ENCODE data around the gene STAMBPL1.
A peak's percentile ranks its signal among the peaks of the same experiment; 100 is the strongest.

STAMBPL1 gene

GRCh38 chr10:88946200-88946599, 66.2 kb downstream of the STAMBPL1 start:
- Histone ChIP-seq H3K4me3 (peak overlapping the region; percentile 50), H3K27ac (peak overlapping the region; percentile 34 to 56)
- DNase-seq (ENCODE audit: low spot score) = no peak
- no peak for TF ChIP-seq CTCF (IDR thresholded peaks at IDR 0.05)

GRCh38 chr10:88946965-88947590, 67.0 kb downstream of the STAMBPL1 start:
- Histone ChIP-seq H3K4me3 (peak overlapping the region; percentile 79), H3K27ac (peak overlapping the region; percentile 76 to 92)
- no peak for DNase-seq (ENCODE audit: low spot score)
- no peak for TF ChIP-seq CTCF (IDR thresholded peaks at IDR 0.05)

GRCh38 chr10:88949051-88949450, 69.0 kb downstream of the STAMBPL1 start:
- no peak for TF ChIP-seq CTCF (IDR thresholded peaks at IDR 0.05)
- DNase-seq (ENCODE audit: low spot score) = no peak
- H3K27ac ChIP-seq = peak overlapping the region; percentile 76 to 92
- peak overlapping the region; percentile 79 for H3K4me3 ChIP-seq

- peak overlapping the region; percentile 92 to 93 for H3K27ac ChIP-seq
- DNase-seq (ENCODE audit: low spot score) = no peak
- H3K4me3 ChIP-seq = peak overlapping the region; percentile 79
- TF ChIP-seq CTCF (IDR thresholded peaks at IDR 0.05) = no peak
Observed at GRCh38 chr10:88949912-88950837, 70.1 kb downstream of the STAMBPL1 start.

GRCh38 chr10:88952647-88953111, 72.6 kb downstream of the STAMBPL1 start, which contains the start of gene ACTA2:
TSS of gene ACTA2 (minus strand) at chr10:88952773. CDS start at chr10:88948930, 3,843 bp downstream.
- TF ChIP-seq CTCF (IDR thresholded peaks at IDR 0.05) = no peak
- peak; percentile 93 for DNase-seq (ENCODE audit: low spot score)
- Histone ChIP-seq H3K27ac (peak within 1 kb of the TSS; percentile 92 to 93), H3K4me3 (peak within 1 kb of the TSS; percentile 79)

- Histone ChIP-seq H3K4me3 (peak overlapping the region; percentile 79), H3K27ac (peak overlapping the region; percentile 92 to 93)
- TF ChIP-seq CTCF (IDR thresholded peaks at IDR 0.05) = no peak
- DNase-seq (ENCODE audit: low spot score) = no peak
Observed at GRCh38 chr10:88953662-88954061, 73.6 kb downstream of the STAMBPL1 start.

All from coronary artery (tissue), 2 donors.